HUES6 (cell line): Measurements from ENCODE around the gene SNRNP25.

ENCODE experiments used
- H3K27ac ChIP-seq: 2 replicates; pipeline ENCODE4 v1.7.0; 2013; ENCODE audit warnings: low read depth, mild to moderate bottlenecking, low read length, inconsistent platforms
- H3K27me3 ChIP-seq: 2 replicates; pipeline ENCODE4 v1.6.1; 2013; ENCODE audit warnings: low read length; ENCODE audit not compliant: control insufficient read depth, insufficient read depth
- H3K36me3 ChIP-seq: 2 replicates; pipeline ENCODE4 v1.6.1; 2013; ENCODE audit warnings: low read length; ENCODE audit not compliant: control insufficient read depth, insufficient read depth
- H3K4me1 ChIP-seq: 2 replicates; pipeline ENCODE4 v1.6.1; 2013; ENCODE audit warnings: low read length; ENCODE audit not compliant: control insufficient read depth, insufficient read depth
- H3K4me3 ChIP-seq: 2 replicates; pipeline ENCODE4 v1.5.1; 2013; ENCODE audit warnings: low read depth, low read length
- H3K9ac ChIP-seq: one replicate; pipeline ENCODE4 v1.6.1; 2013; ENCODE audit warnings: mild to moderate bottlenecking, low read length
- H3K9me3 ChIP-seq: 2 replicates; pipeline ENCODE4 v1.6.1; 2013; ENCODE audit warnings: low read depth, low read length; ENCODE audit not compliant: control insufficient read depth, insufficient read depth

The SNRNP25 gene

DNA sequence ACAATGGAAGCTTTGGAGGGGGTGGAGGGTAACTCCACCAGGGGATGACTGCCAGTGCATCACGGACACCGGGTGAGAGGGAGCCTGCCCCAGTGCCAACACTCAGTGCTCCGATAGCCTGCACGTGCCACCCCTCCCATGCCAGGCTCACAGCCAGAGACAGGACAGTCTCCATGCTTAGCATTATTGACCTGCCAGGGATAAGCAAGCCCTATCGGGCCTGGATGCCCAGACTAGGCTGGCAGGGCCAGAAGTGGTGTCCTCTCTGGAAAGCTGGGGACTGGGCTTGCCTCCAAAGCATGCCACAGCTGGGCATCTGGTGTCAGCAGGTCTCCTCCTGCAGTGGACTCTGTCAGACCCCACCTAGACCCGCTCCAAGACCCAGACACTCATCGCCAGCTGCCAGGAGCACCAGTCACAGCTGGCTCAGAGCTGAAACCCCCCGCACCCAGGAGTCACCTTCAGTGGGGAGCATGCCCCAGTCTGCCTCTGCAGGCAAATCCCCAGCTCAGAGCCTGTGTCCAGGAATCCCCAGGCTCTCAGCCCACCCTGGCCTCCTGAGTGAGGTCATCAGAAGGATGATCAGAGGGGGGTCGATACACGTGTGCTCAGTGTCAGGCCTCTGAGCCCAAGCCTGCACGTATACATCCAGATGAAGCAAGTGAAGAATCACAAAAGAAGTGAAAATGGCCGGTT, 20.6 kb downstream of the SNRNP25 start:
- Histone ChIP-seq H3K9ac (peak overlapping the region; percentile 72), H3K9me3 (no peaks in the 10 kb centered on the region), H3K27ac (peak overlapping the region; percentile 84; the same call in 1 of the 2 replicates), H3K36me3 (peaks cover under 1% of the 10 kb centered on the region; the same call in 1 of the 2 replicates), H3K4me3 (peak overlapping the region; percentile 39; the same call in 1 of the 2 replicates), H3K27me3 (no peaks in the 10 kb centered on the region), H3K4me1 (peaks cover 76% of the 10 kb centered on the region)

DNA sequence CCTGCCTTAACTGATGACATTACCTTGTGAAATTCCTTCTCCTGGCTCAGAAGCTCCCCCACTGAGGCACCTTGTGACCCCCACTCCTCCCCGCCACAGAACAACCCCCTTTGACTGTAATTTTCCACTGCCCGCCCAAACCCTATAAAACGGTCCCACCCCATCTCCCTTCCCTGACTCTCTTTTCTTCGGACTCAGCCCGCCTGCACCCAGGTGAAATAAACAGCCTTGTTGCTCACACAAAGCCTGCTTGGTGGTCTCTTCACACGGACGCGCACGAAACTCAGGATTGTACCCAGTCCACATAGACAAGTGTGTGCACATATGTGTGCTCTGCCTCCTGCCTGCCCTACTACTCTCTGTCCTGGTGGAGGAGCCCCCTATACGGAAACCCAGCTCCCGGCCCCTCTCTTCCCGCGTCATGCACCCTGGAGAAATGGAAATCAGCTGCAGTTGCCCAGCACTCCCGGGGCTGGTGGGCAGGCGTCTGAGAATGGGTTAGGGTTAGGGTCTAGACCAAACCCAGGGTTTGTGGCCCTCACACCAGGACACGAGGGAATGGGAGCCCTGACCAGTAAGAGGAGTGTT, 21.2 kb downstream of the SNRNP25 start:
- peak overlapping the region; percentile 78; the same call in 1 of the 2 replicates for H3K27ac ChIP-seq
- H3K27me3 ChIP-seq: no peaks in the 10 kb centered on the region
- H3K9me3 ChIP-seq: no peaks in the 10 kb centered on the region
- peaks cover 70% of the 10 kb centered on the region for H3K4me1 ChIP-seq
- H3K4me3 ChIP-seq: no peak overlapping the region
- peaks cover 6% of the 10 kb centered on the region for H3K36me3 ChIP-seq
- H3K9ac ChIP-seq: peak overlapping the region; percentile 82

DNA sequence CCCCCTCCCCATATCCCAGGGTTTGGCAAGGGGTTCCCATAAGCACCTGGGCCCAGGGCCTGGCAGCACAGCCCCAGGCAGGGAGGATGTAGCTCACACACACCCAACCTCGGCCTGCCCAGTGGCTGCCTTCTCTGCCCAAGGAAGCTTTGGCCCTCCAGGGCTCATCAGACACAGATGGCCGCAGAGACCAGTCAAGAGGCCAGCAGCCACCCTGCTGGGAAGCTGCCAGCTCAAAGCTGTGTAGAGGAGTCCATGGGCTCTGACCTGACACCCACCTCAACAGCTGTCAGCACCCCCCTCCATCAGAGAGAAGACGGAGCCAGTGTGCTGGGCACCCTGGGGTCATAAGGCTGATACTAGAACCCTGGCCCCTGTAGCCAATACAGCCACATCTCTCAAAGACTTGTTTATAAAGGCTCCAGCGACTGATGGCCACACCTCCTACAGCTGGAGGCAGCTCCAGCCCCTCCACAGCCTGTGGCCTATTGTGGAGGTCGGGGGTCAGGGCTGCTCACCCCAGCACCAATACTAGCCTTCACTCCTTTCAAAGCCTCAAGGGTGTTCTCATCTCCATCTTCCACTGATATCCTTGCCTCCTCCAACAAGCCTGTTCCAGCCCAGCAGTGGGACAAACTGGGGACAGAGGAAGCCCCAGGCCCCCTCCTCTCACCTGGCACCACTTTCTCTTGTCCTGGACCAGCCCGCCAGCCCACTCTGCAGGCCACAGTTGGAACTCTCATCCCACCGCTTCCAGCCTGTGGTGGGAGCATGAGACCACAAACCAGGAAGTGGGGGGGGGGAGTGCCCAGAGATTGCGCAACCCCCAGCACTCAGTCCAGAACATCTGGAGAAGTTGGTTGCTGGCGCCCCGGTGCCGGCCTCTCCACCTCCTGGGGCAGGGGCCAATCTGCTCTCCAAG, 22.2 kb downstream of the SNRNP25 start:
- Histone ChIP-seq H3K4me3 (no peak overlapping the region; the same call in 1 of the 2 replicates), H3K9me3 (no peaks in the 10 kb centered on the region), H3K27me3 (no peaks in the 10 kb centered on the region), H3K9ac (peak overlapping the region; percentile 82), H3K27ac (peak overlapping the region; percentile 78; the same call in 1 of the 2 replicates), H3K36me3 (peaks cover 13% of the 10 kb centered on the region), H3K4me1 (peaks cover 60% of the 10 kb centered on the region)

DNA sequence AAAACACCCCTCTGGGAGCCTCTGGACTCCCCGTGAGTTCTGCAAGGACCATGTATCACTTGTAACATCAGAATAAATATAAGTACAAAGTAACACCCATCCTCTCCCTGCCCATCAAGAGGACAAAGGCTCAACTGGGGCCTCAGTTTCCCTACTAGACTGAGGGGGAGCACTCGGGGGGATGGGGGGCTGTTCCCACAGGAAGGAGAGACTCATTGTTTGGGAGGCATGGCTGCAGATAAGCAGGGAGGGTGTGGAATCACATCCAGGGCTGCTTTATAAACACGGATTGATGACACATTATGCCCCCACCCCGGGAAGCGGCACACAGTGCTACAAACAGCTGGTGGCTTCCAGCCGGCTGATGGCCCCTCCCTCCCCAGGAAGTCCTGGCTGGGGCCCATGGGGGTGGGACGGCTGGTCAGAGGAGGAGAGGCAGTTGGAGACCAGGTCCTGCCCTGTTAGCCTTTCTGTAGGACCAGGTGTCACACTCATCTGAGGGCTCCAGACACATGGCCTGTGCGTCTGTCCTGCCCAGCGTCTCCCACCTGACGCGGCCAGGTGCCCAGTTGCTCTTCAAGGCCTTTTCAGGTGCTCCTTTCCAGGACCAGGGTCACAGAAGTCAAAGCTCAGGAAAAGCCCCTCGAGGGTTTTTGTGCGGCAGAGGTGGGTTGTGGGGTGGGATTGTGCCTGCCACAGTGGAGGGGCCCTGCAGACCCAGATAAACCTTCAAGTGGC, 23.1 kb downstream of the SNRNP25 start:
- Histone ChIP-seq H3K4me1 (peaks cover 55% of the 10 kb centered on the region), H3K27me3 (no peaks in the 10 kb centered on the region), H3K9me3 (no peaks in the 10 kb centered on the region), H3K36me3 (peaks cover 15% of the 10 kb centered on the region), H3K4me3 (peak overlapping the region; percentile 63), H3K27ac (peak overlapping the region; percentile 81; the same call in 1 of the 2 replicates), H3K9ac (peak overlapping the region; percentile 82)

DNA sequence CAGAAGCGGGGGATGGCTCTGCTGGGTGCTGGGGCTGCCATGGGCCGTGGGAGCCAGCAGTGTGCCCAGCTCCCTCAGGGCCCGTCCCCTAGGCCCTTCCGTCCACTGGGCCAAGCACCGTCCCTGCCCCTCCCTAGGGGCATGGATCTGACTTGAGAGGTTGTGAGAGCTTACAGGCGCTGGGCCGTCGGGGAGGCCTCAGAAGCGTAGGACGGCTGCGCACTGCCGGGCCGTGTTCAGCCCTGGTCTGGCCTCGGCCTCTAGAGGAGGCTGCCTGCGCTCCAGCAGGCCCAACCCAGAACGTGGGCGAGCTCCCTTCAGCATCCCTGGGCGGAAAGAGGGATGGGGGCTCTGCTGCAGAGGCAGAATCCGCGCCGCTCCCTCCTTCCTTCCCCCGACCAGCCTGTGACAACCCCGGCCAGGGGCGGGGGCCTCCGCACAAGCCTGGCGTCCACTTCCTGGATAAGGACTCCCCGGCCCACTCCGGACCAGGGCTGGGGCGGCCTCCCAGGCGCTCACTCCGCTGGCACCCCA, 23.7 kb downstream of the SNRNP25 start:
- Histone ChIP-seq H3K27me3 (no peaks in the 10 kb centered on the region), H3K9ac (peak overlapping the region; percentile 82), H3K27ac (peak overlapping the region; percentile 81; the same call in 1 of the 2 replicates), H3K36me3 (peaks cover 17% of the 10 kb centered on the region), H3K9me3 (no peaks in the 10 kb centered on the region), H3K4me3 (peak overlapping the region; percentile 63), H3K4me1 (peaks cover 55% of the 10 kb centered on the region)

DNA sequence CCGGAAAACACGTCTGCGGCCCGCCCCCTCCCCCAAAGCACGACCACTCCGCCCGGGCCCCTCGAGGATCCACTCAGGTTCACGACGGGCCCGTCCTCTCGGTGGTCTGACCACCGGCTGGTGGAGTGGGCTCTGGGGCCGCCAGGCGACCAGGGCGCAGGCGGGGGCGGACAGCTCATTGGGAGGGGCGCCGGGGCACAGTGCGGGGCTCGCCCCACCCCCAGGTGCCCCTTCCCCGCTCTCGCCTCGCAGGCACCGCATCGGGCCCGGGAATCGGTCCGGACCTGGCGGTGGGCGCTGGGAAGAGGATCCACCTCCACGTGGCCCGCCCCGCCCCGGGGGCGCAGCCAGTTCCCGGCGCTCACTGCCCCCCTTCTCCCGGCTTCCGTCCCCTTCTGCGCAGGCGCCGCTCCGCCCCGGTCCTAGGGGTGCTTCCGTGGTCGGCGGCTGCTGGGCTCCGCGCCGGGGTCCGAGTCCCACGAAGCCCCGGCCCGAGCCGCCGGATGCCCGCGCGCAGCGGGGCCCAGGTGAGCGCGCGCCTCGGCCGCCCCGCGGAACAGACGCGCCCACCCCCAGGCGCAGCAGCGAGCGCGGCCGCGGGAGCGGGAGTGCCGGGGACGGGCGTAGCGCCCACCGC, 24.3 kb downstream of the SNRNP25 start, which contains the start of gene MPG:
Gene MPG, plus strand, starts transcription at position 419 of the 637 bp plus-strand sequence. Its CDS starts 85 bp downstream, at position 504.
- H3K27me3 ChIP-seq: no peaks in the 10 kb centered on the region
- H3K4me1 ChIP-seq: peaks cover 51% of the 10 kb centered on the region
- H3K4me3 ChIP-seq: peak within 1 kb of the TSS; percentile 63
- peaks cover 23% of the 10 kb centered on the region for H3K36me3 ChIP-seq
- peak within 1 kb of the TSS; percentile 82 for H3K9ac ChIP-seq
- H3K9me3 ChIP-seq: no peaks in the 10 kb centered on the region
- peak within 1 kb of the TSS; percentile 81; the same call in 1 of the 2 replicates for H3K27ac ChIP-seq

DNA sequence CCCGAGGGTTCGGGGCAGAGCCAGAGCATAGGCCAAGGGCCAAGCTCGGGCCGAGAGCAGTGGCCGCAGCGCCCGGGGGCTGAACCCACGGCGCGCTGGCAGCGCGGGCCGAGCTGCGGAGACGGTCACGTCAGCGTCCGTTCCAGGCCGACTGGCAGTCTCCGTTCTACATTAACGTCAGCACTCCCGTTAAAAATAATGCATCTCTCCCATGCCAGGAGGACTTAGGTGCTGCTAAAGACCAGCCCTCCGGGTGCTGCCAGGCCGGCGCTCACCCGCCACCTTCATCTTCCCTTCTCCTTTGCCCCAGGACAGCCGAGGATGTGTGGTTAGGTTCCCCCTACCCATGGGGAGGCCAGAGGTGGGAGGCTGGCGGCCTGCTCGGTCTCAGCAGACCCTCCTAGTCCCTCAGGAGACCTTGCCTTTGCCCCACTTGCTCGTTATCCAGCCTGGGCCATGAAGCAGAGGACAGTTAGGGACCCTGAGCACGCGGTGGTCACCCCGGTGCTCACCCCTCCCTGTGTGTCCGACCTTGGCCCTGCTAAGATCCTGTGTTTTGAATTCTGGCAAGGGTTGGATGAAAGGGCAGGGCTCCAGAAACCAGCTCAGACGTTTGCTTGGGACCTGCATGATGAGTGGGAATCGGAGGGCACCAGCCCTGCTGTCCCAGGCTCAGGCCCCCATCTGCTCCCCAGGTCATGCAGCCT, 25.0 kb downstream of the SNRNP25 start:
- Histone ChIP-seq H3K9ac (peak overlapping the region; percentile 82), H3K27me3 (no peaks in the 10 kb centered on the region), H3K36me3 (peaks cover 26% of the 10 kb centered on the region), H3K4me3 (peak overlapping the region; percentile 63), H3K9me3 (no peaks in the 10 kb centered on the region), H3K27ac (no peak overlapping the region; the same call in 1 of the 2 replicates), H3K4me1 (peaks cover 45% of the 10 kb centered on the region)

DNA sequence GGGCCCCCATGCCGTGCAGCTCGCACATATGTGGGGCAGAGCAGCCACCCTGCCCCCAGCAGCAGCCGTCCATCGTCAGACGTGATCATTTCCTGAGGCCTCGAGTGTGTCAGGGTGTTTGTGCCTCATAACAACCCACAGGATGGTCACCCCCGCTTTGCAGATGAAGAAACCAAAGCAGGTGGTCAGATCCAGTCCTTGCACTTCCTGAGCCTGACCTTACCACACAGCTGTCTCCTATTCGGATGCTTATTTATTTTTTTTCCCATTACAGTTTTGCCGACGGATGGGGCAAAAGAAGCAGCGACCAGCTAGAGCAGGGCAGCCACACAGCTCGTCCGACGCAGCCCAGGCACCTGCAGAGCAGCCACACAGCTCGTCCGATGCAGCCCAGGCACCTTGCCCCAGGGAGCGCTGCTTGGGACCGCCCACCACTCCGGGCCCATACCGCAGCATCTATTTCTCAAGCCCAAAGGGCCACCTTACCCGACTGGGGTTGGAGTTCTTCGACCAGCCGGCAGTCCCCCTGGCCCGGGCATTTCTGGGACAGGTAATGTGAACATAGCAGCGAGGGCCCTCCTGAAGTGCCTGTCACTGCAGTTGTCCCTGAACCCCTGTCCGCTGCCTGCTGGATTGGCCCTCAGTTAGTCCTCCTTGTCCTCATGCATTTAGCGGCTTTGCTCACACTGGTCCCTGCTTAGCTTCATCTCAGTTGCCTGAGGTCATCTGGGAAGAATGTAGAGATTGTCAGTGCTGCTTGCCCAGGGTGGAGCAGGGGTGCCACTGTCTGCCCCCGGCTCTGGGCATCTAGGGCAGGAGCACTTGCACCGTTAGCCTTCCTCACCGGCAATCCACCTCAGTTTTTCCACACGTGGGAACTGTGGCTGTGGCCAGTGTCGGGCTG, 25.8 kb downstream of the SNRNP25 start:
- H3K4me3 ChIP-seq: peak overlapping the region; percentile 63
- H3K4me1 ChIP-seq: peaks cover 37% of the 10 kb centered on the region
- peak overlapping the region; percentile 82 for H3K9ac ChIP-seq
- H3K36me3 ChIP-seq: peaks cover 34% of the 10 kb centered on the region
- H3K27me3 ChIP-seq: no peaks in the 10 kb centered on the region
- H3K27ac ChIP-seq: no peak overlapping the region
- H3K9me3 ChIP-seq: no peaks in the 10 kb centered on the region
